Esophagus muscularis mucosa (tissue), 3 donors: ENCODE data around the gene CD34.

Experiments
- POLR2A ChIP-seq: fragments of 450-650 bp; IDR thresholded peaks from one replicate; pipeline ENCODE4 v1.6.1; 2017; ENCODE audit warnings: antibody characterized with exemption, moderate library complexity, mild to moderate bottlenecking, low read depth
- POLR2AphosphoS5 ChIP-seq, 2 donors: sonication (generic); formaldehyde crosslinking; IDR thresholded peaks; one replicate each; pipeline ENCODE4 v1.6.1; 2017; ENCODE audit warnings: antibody characterized with exemption in 2 of 2
- TF ChIP-seq, protein P1 (sequence below), 3 experiments: fragments of 200-600 bp in 2 of 3; fragments of 450-650 bp in 1 of 3; sonication (generic) in 2 of 3; IDR thresholded peaks; one replicate each; pipeline ENCODE4 v1.5.1; 2017 to 2019; ENCODE audit warnings: antibody characterized with exemption in 3 of 3, mild to moderate bottlenecking in 2 of 3, moderate library complexity in 1 of 3

- TF ChIP-seq, protein P1, sequence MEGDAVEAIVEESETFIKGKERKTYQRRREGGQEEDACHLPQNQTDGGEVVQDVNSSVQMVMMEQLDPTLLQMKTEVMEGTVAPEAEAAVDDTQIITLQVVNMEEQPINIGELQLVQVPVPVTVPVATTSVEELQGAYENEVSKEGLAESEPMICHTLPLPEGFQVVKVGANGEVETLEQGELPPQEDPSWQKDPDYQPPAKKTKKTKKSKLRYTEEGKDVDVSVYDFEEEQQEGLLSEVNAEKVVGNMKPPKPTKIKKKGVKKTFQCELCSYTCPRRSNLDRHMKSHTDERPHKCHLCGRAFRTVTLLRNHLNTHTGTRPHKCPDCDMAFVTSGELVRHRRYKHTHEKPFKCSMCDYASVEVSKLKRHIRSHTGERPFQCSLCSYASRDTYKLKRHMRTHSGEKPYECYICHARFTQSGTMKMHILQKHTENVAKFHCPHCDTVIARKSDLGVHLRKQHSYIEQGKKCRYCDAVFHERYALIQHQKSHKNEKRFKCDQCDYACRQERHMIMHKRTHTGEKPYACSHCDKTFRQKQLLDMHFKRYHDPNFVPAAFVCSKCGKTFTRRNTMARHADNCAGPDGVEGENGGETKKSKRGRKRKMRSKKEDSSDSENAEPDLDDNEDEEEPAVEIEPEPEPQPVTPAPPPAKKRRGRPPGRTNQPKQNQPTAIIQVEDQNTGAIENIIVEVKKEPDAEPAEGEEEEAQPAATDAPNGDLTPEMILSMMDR (IDR thresholded peaks at IDR 0.05), result no peak
- no peak for TF ChIP-seq POLR2A
- no peak for TF ChIP-seq POLR2AphosphoS5 (IDR thresholded peaks at IDR 0.05)
These were observed 38.3 kb downstream of the CD34 start for GRCh38 chr1:207872621-207873020.
